ENCODE data around the gene LSM4. TPM values are rescaled to one million over a fixed set of nuclear protein-coding genes. Genes with fewer than 3 reads are reported as not detected.
"Not testable (repeated sequence)": the region's sequence is repeated elsewhere in the genome, so short reads cannot be mapped to it uniquely, and the experiment has no call there.

The LSM4 gene
- polyA plus RNA-seq (2011; rRNA removed) (94.7 and 99.8 TPM in 2 replicates), polyA minus RNA-seq (2011; rRNA and poly(A)+ RNA removed) (20.3 and 29.5 TPM in 2 replicates)

DNA sequence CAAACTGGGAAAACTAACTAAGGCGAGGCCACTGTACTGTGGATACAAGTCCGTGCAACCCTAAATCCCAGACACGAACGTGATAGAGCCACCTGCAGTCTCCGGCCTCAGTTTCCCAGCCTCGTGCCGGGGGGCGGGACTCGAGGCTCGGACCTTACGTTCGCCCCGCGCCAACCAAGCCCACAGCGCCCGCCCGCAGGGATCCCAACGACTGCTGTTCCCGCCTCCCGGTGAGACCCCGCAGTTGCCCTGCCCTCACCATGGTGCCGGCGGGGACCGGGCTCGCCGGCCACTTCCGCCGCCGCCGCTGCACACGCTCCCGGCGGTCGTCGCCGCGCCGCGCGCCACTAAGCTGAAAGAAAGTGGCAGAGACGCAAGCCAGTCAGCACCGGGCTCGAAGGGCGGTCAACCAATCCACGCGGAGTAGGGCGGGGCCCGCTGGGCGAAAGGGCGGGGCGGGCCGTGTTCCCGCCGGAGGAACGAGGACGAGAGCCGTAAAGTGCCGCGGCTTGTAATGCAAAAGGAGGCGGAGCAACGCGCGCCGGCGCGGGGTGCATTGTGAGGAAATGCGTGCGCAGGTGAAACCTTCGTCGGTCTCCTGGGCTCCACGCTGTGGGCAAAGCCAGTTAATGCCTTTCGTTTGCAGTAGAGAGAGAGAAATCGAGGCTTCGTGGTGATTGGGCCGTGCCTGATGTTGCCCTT is at the start of gene LSM4:
Gene LSM4 (minus strand): TSS at position 318 of the 702 bp plus-strand sequence. CDS start 56 bp downstream, at position 262.
- Histone ChIP-seq H3K4me3 (ENCODE audit: low read depth, low read length) (peak within 1 kb of the TSS; percentile 74), H3K36me3 (ENCODE audit: control insufficient read depth, insufficient read depth, low read length) (no peaks in the 10 kb centered on the region; the same call in 1 of the 2 replicates), H3K27me3 (ENCODE audit: control insufficient read depth, insufficient read depth, low read length) (no peaks in the 10 kb centered on the region)
- DNase-seq (ENCODE audit: low read depth), result peak; percentile 71
- ChIA-PET CTCF (interaction anchor here (0.8 to 3.8 kb wide), 10 partner anchors 13 to 120 kb away, joined by 3 to 55 read pairs (median 4); partner anchors contain the start of genes JUND and RAB3A), POLR2A (interaction anchor here (0.7 to 1.3 kb wide), 4 partner anchors 18 to 47 kb away, joined by 3 to 16 read pairs (median 8); partner anchors contain the start of gene JUND)
- TF ChIP-seq, protein P1, sequence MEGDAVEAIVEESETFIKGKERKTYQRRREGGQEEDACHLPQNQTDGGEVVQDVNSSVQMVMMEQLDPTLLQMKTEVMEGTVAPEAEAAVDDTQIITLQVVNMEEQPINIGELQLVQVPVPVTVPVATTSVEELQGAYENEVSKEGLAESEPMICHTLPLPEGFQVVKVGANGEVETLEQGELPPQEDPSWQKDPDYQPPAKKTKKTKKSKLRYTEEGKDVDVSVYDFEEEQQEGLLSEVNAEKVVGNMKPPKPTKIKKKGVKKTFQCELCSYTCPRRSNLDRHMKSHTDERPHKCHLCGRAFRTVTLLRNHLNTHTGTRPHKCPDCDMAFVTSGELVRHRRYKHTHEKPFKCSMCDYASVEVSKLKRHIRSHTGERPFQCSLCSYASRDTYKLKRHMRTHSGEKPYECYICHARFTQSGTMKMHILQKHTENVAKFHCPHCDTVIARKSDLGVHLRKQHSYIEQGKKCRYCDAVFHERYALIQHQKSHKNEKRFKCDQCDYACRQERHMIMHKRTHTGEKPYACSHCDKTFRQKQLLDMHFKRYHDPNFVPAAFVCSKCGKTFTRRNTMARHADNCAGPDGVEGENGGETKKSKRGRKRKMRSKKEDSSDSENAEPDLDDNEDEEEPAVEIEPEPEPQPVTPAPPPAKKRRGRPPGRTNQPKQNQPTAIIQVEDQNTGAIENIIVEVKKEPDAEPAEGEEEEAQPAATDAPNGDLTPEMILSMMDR (IDR thresholded peaks at IDR 0.05; ENCODE audit: insufficient read depth, low read depth, low read length), result peak; percentile 22; the same call in 1 of the 2 replicates

DNA sequence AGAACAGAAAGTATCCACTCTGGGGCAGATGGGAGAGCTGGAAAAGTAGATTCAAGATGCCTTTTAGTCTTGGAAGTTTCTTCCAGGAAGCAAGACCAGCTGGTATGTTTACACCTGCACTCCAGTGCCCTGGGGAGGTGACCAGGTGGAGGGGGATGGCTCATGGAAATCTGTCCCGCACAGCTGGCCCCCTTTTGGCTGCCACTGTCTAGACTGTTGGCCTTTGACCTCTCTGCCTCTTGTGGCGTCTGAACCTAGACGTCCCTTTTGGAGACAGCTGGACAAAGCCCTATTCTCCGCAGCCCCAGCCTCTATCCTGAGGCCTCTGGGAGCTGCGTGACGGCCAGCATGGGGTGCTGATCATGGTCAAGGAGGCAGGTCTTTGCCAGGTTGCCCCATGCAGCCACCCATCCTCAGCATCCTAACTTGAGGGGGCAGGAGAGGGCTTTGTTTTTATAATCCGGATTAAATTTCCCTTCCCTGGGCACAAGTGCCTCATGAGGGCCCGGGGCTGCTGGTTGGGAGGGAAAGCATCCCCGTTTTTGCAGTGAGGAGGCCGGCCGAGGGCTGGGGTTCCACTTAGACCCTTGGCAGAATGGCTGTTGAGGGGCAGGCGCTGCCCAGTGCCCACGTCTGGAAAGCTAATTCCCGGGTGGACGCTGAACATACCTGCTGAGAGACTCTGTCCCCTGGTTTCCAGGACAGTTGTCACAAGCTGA is 45.8 kb upstream of the LSM4 start:
- POLR2A ChIA-PET, result no interaction called here
- DNase-seq (ENCODE audit: low read depth), result no peak
- Histone ChIP-seq H3K27me3 (ENCODE audit: control insufficient read depth, insufficient read depth, low read length) (no peaks in the 10 kb centered on the region), H3K36me3 (ENCODE audit: control insufficient read depth, insufficient read depth, low read length) (no peaks in the 10 kb centered on the region), H3K4me3 (ENCODE audit: low read depth, low read length) (no peak overlapping the region)
- CTCF ChIA-PET, result interaction anchor here (0.8 kb wide), 1 partner anchor 20 kb away, joined by 3 read pairs; no protein-coding TSS in a partner anchor
- TF ChIP-seq, protein P1 (IDR thresholded peaks at IDR 0.05; ENCODE audit: insufficient read depth, low read depth, low read length), result no peak

DNA sequence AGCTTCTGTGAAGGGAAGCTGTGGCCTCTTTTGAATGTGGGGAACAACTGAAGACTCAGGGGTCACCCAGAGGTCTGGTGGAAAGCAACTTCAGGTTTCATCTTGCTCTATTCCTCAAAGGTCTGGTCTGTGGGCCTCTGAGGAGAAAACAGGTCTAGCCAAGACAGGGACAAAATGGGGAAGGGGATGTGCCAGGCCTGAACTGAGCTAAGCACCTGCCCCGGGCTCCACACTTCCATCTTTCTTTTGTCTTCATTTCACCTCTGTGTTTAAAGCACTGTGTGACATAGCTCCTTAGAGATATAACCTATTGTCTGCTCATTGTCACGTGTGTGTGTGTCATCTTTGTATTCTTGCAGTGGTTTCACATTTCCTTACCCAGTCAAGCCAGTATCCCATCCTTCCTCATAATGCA is 43.2 kb upstream of the LSM4 start:
- CTCF ChIA-PET, result interaction anchor here (1.0 to 4.0 kb wide), 4 partner anchors 20 to 85 kb away, joined by 3 to 20 read pairs (median 9); partner anchors contain the start of gene GDF15
- H3K4me3 ChIP-seq (ENCODE audit: low read depth, low read length), result no peak overlapping the region
- no peaks in the 10 kb centered on the region for H3K27me3 ChIP-seq (ENCODE audit: control insufficient read depth, insufficient read depth, low read length)
- POLR2A ChIA-PET, result no interaction called here
- DNase-seq (ENCODE audit: low read depth), result no peak
- peaks cover 3% of the 10 kb centered on the region; the same call in 1 of the 2 replicates for H3K36me3 ChIP-seq (ENCODE audit: control insufficient read depth, insufficient read depth, low read length)
- TF ChIP-seq, protein P1 (IDR thresholded peaks at IDR 0.05; ENCODE audit: insufficient read depth, low read depth, low read length), result no peak

DNA sequence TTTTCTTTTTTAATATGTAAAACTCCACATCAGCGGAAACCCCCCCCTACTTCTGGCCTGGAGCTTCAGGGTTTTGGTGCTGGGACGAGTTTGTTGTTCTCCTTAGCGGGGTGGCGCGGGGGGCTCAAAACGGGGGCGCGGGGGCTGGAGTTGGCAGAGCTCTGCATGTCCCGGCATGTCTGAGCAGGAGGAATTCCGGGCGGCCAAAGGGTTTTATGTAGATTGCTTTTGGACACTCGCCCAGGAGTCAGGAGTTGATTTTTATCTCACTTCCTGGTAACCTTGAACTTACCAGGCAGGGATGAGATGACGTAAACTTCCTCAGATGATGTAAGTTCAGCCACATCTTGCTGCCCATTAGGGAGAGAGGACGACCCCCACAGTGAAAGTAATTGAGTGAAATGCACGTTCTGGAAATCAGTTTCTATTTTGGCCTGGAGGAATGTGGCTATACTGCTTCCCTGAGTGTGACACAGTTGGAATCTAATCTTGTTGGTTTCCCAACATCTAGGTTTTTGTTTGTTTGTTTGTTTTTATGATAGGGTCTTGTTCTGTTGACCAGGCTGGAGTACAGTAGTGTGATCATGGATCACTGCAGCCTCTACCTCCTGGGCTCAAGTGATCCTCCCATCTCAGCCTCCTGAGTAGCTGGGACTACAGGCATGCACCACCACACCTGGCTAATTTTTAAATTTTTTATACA is 42.1 kb upstream of the LSM4 start:
- peak; percentile 99 for DNase-seq (ENCODE audit: low read depth)
- CTCF ChIA-PET, result interaction anchor here (0.8 to 7.8 kb wide), 8 partner anchors 16 to 51 kb away, joined by 4 to 57 read pairs (median 11); partner anchors contain the start of gene GDF15
- Histone ChIP-seq H3K27me3 (ENCODE audit: control insufficient read depth, insufficient read depth, low read length) (no peaks in the 10 kb centered on the region), H3K4me3 (ENCODE audit: low read depth, low read length) (no peak overlapping the region), H3K36me3 (ENCODE audit: control insufficient read depth, insufficient read depth, low read length) (peaks cover 3% of the 10 kb centered on the region; the same call in 1 of the 2 replicates)
- TF ChIP-seq, protein P1 (IDR thresholded peaks at IDR 0.05; ENCODE audit: insufficient read depth, low read depth, low read length), result no peak
- POLR2A ChIA-PET, result interaction anchor here (0.6 kb wide), 1 partner anchor 59 kb away, joined by 7 read pairs; no protein-coding TSS in a partner anchor

DNA sequence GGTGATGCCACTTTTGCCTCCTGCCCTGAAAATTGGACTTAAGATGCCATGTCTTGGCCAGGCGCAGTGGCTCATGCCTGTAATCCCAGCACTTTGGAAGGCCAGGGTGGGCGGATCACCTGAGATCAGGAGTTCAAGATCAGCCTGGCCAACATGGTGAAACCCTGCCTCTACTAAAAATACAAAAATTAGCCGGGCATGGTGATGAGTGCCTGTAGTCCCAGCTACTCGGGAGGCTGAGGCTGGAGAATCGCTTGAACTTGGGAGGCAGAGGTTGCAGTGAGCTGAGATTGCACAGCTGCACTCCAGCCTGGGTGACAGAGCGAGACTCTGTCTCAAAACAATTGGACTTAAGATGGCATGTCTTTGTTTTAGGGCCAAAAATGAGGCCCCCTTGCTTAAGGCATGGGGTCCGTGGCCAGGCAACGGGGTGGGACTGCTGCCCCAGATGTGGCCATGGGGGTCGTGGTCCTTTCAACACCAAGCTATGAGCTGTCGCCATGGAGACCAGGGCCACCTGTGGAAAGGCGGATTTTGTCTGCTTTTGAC is 41.5 kb upstream of the LSM4 start:
- ChIA-PET CTCF (interaction anchor here (0.6 to 7.8 kb wide), 9 partner anchors 15 to 683 kb away, joined by 3 to 57 read pairs (median 8); partner anchors contain the start of gene GDF15), POLR2A (interaction anchor here (0.6 kb wide), 1 partner anchor 60 kb away, joined by 7 read pairs; no protein-coding TSS in a partner anchor)
- DNase-seq (ENCODE audit: low read depth); H3K27me3 ChIP-seq (ENCODE audit: control insufficient read depth, insufficient read depth, low read length); H3K36me3 ChIP-seq (ENCODE audit: control insufficient read depth, insufficient read depth, low read length); H3K4me3 ChIP-seq (ENCODE audit: low read depth, low read length): not testable (repeated sequence)

All from BJ (cell line).